T-helper 2 cell treated with Interferon-gamma antibody and Interleukin-4, amounts not matched to agents 100 ng/mL and 5 ng/mL, for 36 hours (primary cell): ENCODE measurements around the gene LCMT1. TPM values are rescaled to one million over a fixed set of nuclear protein-coding genes. Genes with fewer than 3 reads are reported as not detected.

ENCODE experiments used
- intact Hi-C: fragments of 100-400 bp; cut with micrococcal nuclease; formaldehyde crosslinking; loops from one replicate; pipeline ENCODE4 v1.15.1; 2023
- total RNA-seq: library from RNA; stranded (reverse); gene quantifications from 2 replicates; pipeline ENCODE4 v1.2.3, GENCODE V29; 2022

The LCMT1 gene
- total RNA-seq, 1 donor from 2014 or later = 36.8 TPM

DNA sequence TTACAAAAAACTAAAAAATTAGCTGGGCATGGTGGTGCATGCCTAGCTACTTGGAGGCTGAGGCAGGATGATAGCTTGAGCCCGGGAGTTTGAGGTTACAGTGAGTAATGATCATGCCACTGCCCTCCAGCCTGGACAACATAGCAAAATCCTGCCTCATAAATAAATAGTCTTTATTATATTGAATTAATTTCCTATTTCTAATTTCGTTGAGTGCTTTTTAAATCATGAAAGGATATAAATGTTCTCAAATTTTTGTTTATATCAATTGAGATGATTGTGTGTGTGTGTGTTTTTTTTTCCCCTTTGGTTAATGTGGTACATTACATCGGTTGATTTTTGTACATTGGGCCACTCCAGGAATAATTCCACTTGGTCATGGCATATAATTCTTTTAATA lies 73.2 kb downstream of the LCMT1 start:
- intact Hi-C loops = no loop called here

DNA sequence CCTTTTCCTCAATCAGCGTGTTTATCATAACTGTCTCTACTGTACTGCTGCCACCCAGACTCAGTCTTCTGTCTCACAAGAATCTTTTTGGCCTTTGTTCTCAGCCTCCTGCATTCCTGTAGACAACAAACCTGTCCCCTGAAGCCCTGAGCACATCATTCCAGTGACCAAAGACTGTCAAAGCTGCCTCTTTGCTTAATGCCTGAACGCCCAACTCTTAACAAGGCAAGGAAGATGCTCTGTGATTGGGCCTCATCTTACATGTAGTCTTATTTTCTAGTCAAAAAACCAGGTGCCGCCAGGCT lies 75.9 kb downstream of the LCMT1 start:
- intact Hi-C loops = no loop called here

- intact Hi-C loops = no loop called here
Observed at GRCh38 chr16:25189305-25189704, 77.8 kb downstream of the LCMT1 start.

- intact Hi-C loops = no loop called here
Observed at GRCh38 chr16:25192096-25192495, 80.6 kb downstream of the LCMT1 start.

GRCh38 chr16:25194273-25194878 lies 82.8 kb downstream of the LCMT1 start:
- intact Hi-C loops = no loop called here

- intact Hi-C loops = no loop called here
Observed at GRCh38 chr16:25198021-25198420, 86.5 kb downstream of the LCMT1 start.

- intact Hi-C loops = no loop called here
Observed at GRCh38 chr16:25199457-25199856, 87.9 kb downstream of the LCMT1 start.

- intact Hi-C loops = no loop called here
Observed at GRCh38 chr16:25210758-25211157, 99.2 kb downstream of the LCMT1 start.

DNA sequence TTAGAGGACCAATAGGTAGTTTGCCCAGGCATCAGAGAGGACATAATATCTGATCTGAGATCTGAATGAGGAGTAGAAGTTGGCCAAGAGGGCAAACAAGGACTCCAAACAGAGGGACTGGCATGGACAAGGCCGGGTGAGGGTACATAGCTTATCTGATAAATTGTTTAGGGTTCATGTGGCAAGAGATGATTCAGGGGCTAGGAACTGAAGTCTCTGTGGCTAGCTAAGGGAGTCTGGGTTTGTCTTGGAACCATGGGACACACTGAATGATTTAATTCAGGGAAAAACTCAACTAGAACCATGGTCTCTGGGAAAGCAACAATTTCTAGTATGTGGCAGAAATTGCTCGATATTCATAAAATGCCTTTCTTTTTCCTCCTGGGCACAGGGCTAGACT lies 101.1 kb downstream of the LCMT1 start:
- intact Hi-C loops = no loop called here

GRCh38 chr16:25213709-25214397 lies 102.3 kb downstream of the LCMT1 start:
- intact Hi-C loops = no loop called here

DNA sequence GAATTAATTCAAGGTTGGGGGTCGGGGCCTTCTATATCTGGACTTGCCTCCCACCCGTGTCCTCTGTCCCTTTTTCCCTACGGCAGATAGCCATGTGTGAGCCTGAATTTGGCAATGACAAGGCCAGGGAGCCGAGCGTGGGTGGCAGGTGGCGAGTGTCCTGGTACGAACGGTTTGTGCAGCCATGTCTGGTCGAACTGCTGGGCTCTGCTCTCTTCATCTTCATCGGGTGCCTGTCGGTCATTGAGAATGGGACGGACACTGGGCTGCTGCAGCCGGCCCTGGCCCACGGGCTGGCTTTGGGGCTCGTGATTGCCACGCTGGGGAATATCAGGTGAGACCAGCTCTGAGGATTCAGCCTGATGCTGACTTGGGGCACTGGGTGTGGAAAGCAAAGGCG lies 105.6 kb downstream of the LCMT1 start:
- intact Hi-C loops = no loop called here

- intact Hi-C loops = no loop called here
Observed at GRCh38 chr16:25217921-25218320, 106.4 kb downstream of the LCMT1 start.

GRCh38 chr16:25219070-25219737 lies 107.7 kb downstream of the LCMT1 start:
- intact Hi-C loops = no loop called here

DNA sequence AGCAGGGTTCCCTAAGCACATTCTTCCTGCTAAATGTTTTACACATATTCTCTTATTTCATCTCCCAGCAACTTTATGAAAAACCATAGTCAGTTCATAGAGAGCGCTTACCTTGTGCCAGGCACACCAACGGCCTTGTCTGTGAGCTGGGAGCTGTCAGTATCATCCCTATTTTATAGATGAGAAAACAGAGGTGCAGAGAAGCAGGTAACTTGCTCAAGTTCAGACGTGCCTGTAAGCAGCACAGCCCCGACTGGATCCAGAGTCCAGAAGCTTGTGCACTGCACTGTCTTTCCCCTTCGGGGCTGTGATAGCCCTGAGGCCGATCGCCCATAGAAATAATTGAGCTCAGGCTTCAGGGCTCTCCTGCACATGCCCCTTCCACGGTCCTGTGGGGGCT lies 111.4 kb downstream of the LCMT1 start:
- intact Hi-C loops = no loop called here

DNA sequence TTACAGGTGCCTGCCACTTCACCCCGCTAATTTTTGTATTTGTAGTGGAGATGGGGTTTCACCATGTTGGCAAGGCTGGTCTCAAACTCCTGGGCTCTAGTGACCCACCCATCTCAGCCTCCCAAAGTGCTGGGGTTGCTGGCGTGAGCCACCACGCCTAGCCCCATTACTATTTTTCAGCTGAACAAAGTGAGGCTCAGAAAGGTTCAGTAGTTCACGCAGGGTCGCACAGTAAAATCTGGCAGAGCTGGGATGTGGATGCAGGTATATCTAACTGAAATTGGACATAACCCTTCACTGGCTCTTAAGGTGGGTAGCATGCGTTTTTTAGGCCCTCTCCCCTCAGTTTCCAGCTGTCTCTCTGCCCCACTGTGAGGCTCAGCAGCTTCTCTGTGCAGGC lies 112.4 kb downstream of the LCMT1 start:
- intact Hi-C loops = no loop called here

GRCh38 chr16:25224731-25225319 lies 113.3 kb downstream of the LCMT1 start:
- intact Hi-C loops = loop anchor here (1.0 kb wide), 2 partner anchors 98 to 170 kb away; no protein-coding TSS in a partner anchor

Other genes starting within 250 kb of the LCMT1 start
- 73.8 and 78.8 TPM in 2 replicates for gene ARHGAP17, start 96.4 kb upstream of the LCMT1 start, total RNA-seq
- not detected in 2 replicates for gene AQP8, start 105.2 kb downstream of the LCMT1 start, total RNA-seq
- 5.4 and 5.9 TPM in 2 replicates for gene ZKSCAN2, start 146.1 kb downstream of the LCMT1 start, total RNA-seq